Panc1 (cell line): Measurements from ENCODE around the gene TLR3. TPM values are rescaled to one million over a fixed set of nuclear protein-coding genes. Genes with fewer than 3 reads are reported as not detected.

Experiments
- ATAC-seq: fragments of 200-7000 bp; cut with Tn5 transposase; 2 replicates; pipeline ENCODE4 v1.9.1; 2020; ENCODE audit warnings: mild to moderate bottlenecking, moderate library complexity
- BruUV-seq: library from RNA; stranded (reverse); fragments of 400-500 nt; replicated peaks from 2 replicates; lab custom pipeline; 2021; lab: Mats Ljungman, UMichigan
- CTCF ChIA-PET: fragments of 300-600 bp; sonication (Branson Sonifier 250); formaldehyde crosslinking; loops from one replicate; lab custom pipeline; 2022; ENCODE audit warnings: antibody characterized with exemption; lab: Charles Lee
- POLR2A ChIA-PET: fragments of 300-600 bp; sonication (Branson Sonifier 250); formaldehyde crosslinking; loops from one replicate; lab custom pipeline; 2022; ENCODE audit warnings: antibody characterized with exemption; lab: Charles Lee
- DNase-seq: peaks from one replicate; pipeline ENCODE4 v3.0.0-alpha.2; 2010; ENCODE audit warnings: low read depth, low spot score
- H3K27ac ChIP-seq: 2 replicates; pipeline ENCODE4 v1.5.1; 2011; ENCODE audit warnings: mild to moderate bottlenecking, low read length, inconsistent platforms
- H3K27me3 ChIP-seq: fragments of 200-500 bp; sonication (Bioruptor generic); 2 replicates; pipeline ENCODE4 v1.6.0; 2014; ENCODE audit warnings: low read length, inconsistent platforms; ENCODE audit not compliant: control insufficient read depth, insufficient read depth
- H3K36me3 ChIP-seq: fragments of 200-500 bp; sonication (Bioruptor generic); 2 replicates; pipeline ENCODE4 v1.5.1; 2014; ENCODE audit warnings: inconsistent platforms, mild to moderate bottlenecking, low read length, moderate library complexity; ENCODE audit not compliant: control insufficient read depth, insufficient read depth
- H3K4me1 ChIP-seq: 2 replicates; pipeline ENCODE4 v1.5.1; 2011; ENCODE audit warnings: inconsistent platforms, mild to moderate bottlenecking, low read length, moderate library complexity; ENCODE audit not compliant: control insufficient read depth, insufficient read depth
- H3K4me3 ChIP-seq, 2 experiments: 2 replicates each; pipeline ENCODE4 v1.5.1; 2011 to 2012; ENCODE audit warnings: low read depth in 2 of 2, low read length in 2 of 2, mild to moderate bottlenecking in 2 of 2, inconsistent platforms in 1 of 2, moderate library complexity in 1 of 2
- H3K9me3 ChIP-seq: fragments of 200-500 bp; sonication (Bioruptor generic); 2 replicates; pipeline ENCODE4 v1.5.1; 2014; ENCODE audit warnings: low read depth, mild to moderate bottlenecking, inconsistent platforms, low read length, moderate library complexity; ENCODE audit not compliant: control insufficient read depth, insufficient read depth
- POLR2AphosphoS5 ChIP-seq: IDR thresholded peaks from 2 replicates; pipeline ENCODE4 v1.6.1; 2012; ENCODE audit warnings: mild to moderate bottlenecking, low read depth, low read length, moderate library complexity
- REST ChIP-seq, 2 experiments: IDR thresholded peaks; 2 replicates each; pipeline ENCODE4 v1.6.1; 2011 to 2012; ENCODE audit warnings: low read depth in 2 of 2, control low read depth in 1 of 2, low read length in 1 of 2, mild to moderate bottlenecking in 1 of 2, moderate library complexity in 1 of 2; ENCODE audit not compliant: insufficient read depth in 1 of 2
- SIN3A ChIP-seq: IDR thresholded peaks from 2 replicates; pipeline ENCODE4 v1.6.1; 2012; ENCODE audit warnings: low read depth, mild to moderate bottlenecking, low read length, moderate library complexity, borderline replicate concordance; ENCODE audit not compliant: insufficient read depth
- TCF7L2 ChIP-seq: IDR thresholded peaks from 2 replicates; pipeline ENCODE4 v1.6.1; 2011; ENCODE audit warnings: mild to moderate bottlenecking, low read depth, low read length, inconsistent platforms
- in situ Hi-C: cut with HindIII; loops from 2 replicates; pipeline ENCODE4 v1.10.0; 2016; ENCODE audit warnings: low sequenced_read_pairs, low pct_unique_long_range_greater_than_20kb
- intact Hi-C: fragments of 100-400 bp; cut with micrococcal nuclease; formaldehyde crosslinking; loops from one replicate; pipeline ENCODE4 v1.10.0; 2022; ENCODE audit not compliant: unreplicated experiment
- total RNA-seq: library from RNA; stranded (reverse); gene quantifications from one replicate; pipeline ENCODE4 v1.2.1, GENCODE V29; 2021; ENCODE audit not compliant: unreplicated experiment
- TF ChIP-seq, protein P1 (sequence below): fragments of 450-650 bp; IDR thresholded peaks from 2 replicates; pipeline ENCODE4 v1.5.1; 2017; ENCODE audit warnings: mild to moderate bottlenecking

Gene TLR3
- total RNA-seq, 1 experiment from 2014 or later, result 0.41 TPM

DNA sequence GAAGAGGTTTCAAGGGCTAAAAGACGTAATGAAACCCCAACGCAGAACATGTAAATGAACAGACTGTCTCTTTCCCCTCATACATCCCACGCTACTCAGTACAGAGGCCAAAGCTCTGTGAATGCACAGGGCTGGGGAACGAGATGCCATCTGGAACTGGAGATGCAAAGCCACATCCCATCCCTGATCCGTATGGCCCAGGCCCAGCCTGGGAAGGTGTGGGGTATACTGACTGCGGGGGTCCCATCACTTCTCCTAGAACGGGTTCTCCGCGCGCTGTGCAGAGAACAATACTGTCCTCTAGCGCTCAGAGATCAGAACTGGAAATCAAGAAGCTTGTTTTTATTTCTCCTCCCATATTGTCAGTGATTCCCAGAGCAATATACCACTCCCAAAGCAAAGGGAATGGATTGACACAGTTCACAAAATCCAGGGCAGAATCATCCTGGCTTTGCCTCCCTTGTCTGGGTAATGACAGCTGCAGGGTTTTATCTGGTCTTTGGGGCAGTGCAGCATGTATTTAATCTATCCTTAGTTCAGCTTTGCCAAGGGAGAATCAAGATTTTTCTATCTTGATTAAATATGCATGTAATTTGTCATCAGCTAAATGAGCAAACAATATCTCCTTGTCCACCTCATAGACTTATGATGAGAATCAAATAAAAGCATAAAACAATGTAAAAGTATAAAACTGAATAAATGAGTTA lies 47.3 kb upstream of the TLR3 start:
- DNase-seq (peak; percentile 12), ATAC-seq (peak; percentile 72; the same call in 1 of the 2 replicates)
- Histone ChIP-seq H3K36me3 (no peaks in the 10 kb centered on the region), H3K4me3 (no peak overlapping the region), H3K27me3 (no peaks in the 10 kb centered on the region), H3K4me1 (no peaks in the 10 kb centered on the region), H3K27ac (no peak overlapping the region), H3K9me3 (no peaks in the 10 kb centered on the region)
- BruUV-seq, result no TSS peak
- POLR2A ChIA-PET, result no interaction called here
- intact Hi-C loops (loop anchor here (5.0 kb wide), 1 partner anchor 379 kb away; no protein-coding TSS in a partner anchor), in situ Hi-C loops (no loop called here)
- TF ChIP-seq, protein P1, sequence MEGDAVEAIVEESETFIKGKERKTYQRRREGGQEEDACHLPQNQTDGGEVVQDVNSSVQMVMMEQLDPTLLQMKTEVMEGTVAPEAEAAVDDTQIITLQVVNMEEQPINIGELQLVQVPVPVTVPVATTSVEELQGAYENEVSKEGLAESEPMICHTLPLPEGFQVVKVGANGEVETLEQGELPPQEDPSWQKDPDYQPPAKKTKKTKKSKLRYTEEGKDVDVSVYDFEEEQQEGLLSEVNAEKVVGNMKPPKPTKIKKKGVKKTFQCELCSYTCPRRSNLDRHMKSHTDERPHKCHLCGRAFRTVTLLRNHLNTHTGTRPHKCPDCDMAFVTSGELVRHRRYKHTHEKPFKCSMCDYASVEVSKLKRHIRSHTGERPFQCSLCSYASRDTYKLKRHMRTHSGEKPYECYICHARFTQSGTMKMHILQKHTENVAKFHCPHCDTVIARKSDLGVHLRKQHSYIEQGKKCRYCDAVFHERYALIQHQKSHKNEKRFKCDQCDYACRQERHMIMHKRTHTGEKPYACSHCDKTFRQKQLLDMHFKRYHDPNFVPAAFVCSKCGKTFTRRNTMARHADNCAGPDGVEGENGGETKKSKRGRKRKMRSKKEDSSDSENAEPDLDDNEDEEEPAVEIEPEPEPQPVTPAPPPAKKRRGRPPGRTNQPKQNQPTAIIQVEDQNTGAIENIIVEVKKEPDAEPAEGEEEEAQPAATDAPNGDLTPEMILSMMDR, result peak; percentile 88
- no peak for TF ChIP-seq POLR2AphosphoS5
- no peak for TF ChIP-seq SIN3A
- CTCF ChIA-PET, result interaction anchor here (0.6 to 1.7 kb wide), 3 partner anchors 47 to 382 kb away, joined by 3 to 17 read pairs (median 3); no protein-coding TSS in a partner anchor

GRCh38 chr4:186023975-186024374 lies 45.0 kb upstream of the TLR3 start:
- BruUV-seq, result no TSS peak
- no peaks in the 10 kb centered on the region for H3K27me3 ChIP-seq
- no peak overlapping the region for H3K4me3 ChIP-seq
- no peak for TF ChIP-seq POLR2AphosphoS5
- no peak for TF ChIP-seq TCF7L2
- TF ChIP-seq, protein P1, result no peak
- no peak for TF ChIP-seq SIN3A
- TF ChIP-seq REST (IDR thresholded peaks at IDR 0.05; ENCODE audit: insufficient read depth in 1 of 2, low read depth in 2 of 2, low read length in 1 of 2), result no peak
- no peaks in the 10 kb centered on the region for H3K9me3 ChIP-seq
- in situ Hi-C loops, result no loop called here
- H3K4me1 ChIP-seq, result no peaks in the 10 kb centered on the region
- CTCF ChIA-PET, result no interaction called here
- POLR2A ChIA-PET, result no interaction called here
- intact Hi-C loops, result loop anchor here (5.0 kb wide), 1 partner anchor 382 kb away; no protein-coding TSS in a partner anchor
- DNase-seq (no peak), ATAC-seq (no peak)
- H3K27ac ChIP-seq, result no peak overlapping the region
- no peaks in the 10 kb centered on the region for H3K36me3 ChIP-seq
